ENCODE data around the gene SPINK7.
A peak's percentile ranks its signal among the peaks of the same experiment; 100 is the strongest.
"Not testable (repeated sequence)": the region's sequence is repeated elsewhere in the genome, so short reads cannot be mapped to it uniquely, and the experiment has no call there.

SPINK7 gene

GRCh38 chr5:148312153-148312552 lies at the start of gene SPINK7:
Gene SPINK7, plus strand, starts transcription at chr5:148312423. Its CDS starts 61 bp downstream, at chr5:148312484.
- no peak for DNase-seq

DNA sequence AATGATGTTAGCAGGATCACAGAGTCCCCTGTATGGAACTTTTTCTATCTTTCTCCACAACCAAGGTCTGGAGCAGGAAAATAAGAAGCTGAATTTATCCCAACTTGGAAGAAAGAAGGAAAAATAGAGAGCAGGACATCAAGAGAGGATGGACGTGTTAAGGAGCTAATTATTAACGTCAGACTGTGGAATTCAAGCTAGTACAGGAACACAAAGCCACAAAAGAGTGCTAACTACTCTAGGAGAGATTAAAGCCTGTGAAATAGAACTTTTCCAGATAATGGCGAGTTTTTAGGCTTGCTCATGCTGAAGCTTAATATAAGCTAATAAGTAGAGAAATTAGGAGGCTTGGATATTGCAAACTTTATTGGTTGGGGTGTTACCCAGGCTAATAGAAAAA lies 44.3 kb upstream of the SPINK7 start:
- peak; percentile 55 for DNase-seq

- DNase-seq, result peak; percentile 51
Measured at GRCh38 chr5:148268566-148268965, 43.7 kb upstream of the SPINK7 start, which contains the start of gene SPINK13. Gene SPINK13, plus strand, starts transcription at chr5:148268794. Its CDS starts 1,279 bp downstream, at chr5:148270073.

DNA sequence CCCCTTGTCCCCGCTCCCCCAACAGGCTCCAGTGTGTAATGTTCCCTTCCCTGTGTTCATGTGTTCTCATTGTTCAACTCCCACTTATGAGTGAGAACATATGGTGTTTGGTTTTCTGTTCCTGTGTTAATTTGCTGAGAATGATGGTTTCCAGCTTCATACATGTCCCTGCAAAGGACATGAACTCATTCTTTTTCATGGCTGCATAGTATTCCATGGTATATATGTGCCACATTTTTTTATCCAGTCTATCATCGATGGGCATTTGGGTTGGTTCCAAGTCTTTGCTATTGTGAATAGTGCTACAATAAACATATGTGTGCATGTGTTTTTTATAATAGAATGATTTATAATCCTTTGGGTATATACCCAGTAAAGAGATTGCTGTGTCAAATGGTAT lies 37.1 kb upstream of the SPINK7 start:
- DNase-seq, result not testable (repeated sequence)

GRCh38 chr5:148280893-148281292 lies 31.3 kb upstream of the SPINK7 start:
- peak; percentile 5 for DNase-seq

DNA sequence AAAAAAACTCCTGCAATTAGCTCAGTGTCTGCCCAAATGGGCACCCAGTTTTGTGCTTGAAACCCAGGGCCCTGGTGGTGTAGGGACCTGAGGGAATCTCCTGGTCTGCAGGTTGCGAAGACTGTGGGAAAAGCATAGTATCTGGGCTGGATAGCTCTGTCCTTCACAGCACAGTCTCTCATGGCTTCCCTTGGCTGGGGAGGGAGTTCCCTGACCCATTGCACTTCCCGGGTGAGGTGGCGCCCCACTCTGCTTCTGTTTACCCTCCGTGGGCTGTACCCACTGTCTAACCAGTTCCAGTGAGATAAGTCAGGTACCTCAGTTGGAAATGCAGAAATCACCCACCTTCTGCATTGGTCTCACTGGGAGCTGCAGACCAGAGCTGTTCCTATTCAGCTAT lies 30.9 kb upstream of the SPINK7 start:
- DNase-seq, result not testable (repeated sequence)

DNA sequence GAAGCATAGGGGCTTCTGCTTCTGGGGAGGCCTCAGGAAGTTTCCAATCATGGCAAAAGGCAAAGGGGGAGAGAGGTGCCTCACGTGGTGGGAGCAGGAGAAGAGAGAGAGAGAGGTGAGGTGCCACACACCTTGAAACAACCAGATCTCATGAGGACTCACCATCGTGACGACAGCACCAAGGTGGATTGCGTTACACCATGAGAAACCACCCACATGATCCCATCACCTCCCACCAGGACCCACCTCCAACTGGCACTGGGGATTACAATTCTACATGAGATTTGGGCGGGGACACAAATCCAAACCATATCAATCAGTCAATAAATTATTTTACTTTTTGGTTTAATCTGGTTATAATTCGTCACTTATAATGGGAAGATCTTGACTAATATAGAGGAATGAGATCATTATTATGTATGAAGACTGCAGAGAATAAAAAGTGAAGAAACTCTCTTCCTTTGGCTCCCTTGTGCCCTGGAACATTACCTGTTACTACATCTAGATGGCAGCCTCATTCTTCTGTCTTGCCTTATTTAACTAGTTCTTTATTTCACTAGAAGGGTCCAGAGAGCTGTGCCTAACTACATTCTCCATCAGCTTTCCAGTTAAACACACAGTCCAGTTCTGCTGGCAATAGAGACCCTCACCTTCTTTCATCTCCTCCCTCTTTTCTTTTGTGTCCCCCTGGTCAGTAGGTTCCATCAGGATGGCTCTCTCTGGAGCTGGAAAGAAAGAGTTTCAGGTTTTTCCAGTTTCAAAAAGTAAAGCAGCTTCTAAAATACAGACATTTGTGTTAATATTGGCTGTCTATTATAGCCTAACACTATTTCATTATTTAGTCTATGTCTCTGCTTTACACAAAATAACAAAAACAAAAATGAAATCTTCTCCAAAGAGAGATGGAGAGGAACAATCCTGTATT lies 21.7 kb upstream of the SPINK7 start:
- DNase-seq, result peak; percentile 9

DNA sequence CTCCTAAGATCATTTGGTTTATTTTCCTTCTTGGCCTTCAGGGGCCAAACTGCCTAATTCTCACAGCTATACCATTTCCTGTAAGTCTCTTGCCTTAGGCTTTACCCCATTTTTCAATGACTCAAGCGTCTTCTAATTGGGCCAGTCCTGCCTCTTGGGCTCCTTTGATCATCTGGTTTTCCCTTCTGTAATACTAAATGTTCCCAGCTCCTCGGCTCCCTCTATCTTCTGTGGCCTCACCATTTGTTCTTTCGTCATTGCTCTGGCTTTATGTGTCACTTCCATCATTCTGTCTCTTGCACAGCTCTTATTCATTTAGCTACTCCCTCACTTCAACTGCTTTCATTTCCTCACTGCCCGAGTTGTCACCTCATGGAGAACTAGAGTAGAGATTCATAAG lies 14.5 kb upstream of the SPINK7 start:
- no peak for DNase-seq

DNA sequence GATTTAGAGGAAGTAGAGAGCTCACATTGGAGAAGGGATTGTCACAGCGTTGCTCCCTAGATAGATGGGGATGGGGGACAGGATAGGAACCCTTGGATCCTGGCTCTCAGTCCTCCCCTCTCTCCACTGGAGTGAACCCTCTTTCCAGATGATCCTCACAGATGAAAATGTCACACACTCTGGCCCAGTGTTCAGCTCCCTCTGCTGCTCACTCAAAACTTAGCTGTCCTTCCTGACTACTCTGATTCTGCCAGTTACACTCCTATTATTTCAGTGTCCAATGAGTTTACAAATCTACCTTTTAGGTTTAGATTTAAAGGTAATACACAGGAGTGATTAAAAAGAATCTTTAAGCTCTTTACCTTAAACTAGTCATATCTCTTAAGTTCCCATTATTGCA lies 5.8 kb upstream of the SPINK7 start:
- DNase-seq, result no peak

- no peak for DNase-seq
Measured at GRCh38 chr5:148309019-148309418, 3.2 kb upstream of the SPINK7 start.

- DNase-seq, result no peak
Measured at GRCh38 chr5:148309746-148310145, 2.5 kb upstream of the SPINK7 start.

DNA sequence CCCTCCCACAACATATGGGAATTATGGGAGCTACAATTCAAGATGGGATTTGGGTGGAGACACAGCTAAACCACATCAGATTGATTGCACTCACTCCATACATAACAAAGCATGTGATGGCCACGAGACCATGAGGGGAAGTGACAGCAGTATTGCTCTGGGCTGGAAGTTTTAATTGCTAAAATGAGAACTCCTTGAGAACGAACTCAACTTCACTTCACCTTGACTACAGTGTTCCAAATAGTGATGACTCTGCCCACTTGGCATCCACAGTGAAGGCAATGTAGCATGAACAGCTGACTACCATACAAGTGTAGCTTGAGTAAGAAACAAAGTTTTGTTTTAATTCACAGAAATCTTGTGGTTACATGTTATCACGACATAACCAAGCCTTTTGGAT lies 739 bp upstream of the SPINK7 start:
- DNase-seq, result peak; percentile 7

- no peak for DNase-seq
Measured at GRCh38 chr5:148314187-148314586, 2.0 kb downstream of the SPINK7 start.

DNA sequence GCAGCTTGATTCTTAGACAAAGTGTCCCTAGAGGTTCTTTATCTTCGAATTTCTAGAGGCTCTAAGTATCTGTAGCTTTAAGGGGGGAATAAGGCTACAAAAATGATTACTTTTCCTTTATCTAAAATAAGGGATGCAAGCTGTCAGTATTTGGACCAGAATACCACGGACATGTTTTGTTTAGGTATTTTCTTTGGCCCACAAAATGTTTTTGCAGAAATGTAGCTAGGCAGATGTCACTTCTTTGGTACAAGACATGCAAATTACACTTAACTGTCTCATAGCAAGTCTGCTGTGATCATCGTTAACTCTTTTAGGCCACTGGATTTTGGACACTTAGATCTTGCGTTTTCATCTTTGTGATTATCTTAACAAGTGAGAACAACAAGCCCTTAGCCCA lies 2.5 kb downstream of the SPINK7 start:
- no peak for DNase-seq

DNA sequence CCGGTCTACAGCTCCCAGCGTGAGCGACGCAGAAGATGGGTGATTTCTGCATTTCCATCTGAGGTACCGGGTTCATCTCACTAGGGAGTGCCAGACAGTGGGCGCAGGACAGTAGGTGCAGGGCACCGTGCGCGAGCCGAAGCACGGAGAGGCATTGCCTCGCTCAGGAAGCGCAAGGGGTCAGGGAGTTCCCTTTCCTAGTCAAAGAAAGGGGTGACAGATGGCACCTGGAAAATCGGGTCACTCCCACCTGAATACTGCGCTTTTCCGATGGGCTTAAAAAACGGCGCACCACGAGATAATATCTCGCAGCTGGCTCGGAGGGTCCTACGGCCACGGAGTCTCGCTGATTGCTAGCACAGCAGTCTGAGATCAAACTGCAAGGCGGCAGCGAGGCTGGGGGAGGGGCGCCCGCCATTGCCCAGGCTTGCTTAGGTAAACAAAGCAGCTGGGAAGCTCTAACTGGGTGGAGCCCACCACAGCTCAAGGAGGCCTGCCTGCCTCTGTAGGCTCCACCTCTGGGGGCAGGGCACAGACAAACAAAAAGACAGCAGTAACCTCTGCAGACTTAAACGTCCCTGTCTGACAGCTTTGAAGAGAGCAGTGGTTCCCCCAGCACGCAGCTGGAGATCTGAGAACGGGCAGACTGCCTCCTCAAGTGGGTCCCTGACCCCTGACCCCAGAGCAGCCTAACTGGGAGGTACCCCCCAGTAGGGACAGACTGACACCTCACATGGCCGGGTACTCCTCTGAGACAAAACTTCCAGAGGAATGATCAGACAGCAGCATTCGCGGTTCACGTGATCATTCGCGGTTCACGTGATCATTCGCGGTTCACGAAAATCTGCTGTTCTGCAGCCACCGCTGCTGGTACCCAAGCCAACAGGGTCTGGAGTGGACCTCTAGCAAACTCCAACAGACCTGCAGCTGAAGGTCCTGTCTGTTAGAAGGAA lies 8.1 kb downstream of the SPINK7 start:
- not testable (repeated sequence) for DNase-seq

GRCh38 chr5:148333262-148333849 lies 21.1 kb downstream of the SPINK7 start:
- no peak for DNase-seq

GRCh38 chr5:148335259-148335658 lies 23.0 kb downstream of the SPINK7 start, which contains the start of gene SPINK9:
Gene SPINK9, plus strand, starts transcription at chr5:148335559. Its CDS starts 55 bp downstream, at chr5:148335614.
- DNase-seq, result no peak

- DNase-seq, result no peak
Measured at GRCh38 chr5:148336704-148337435, 24.6 kb downstream of the SPINK7 start.

GRCh38 chr5:148342371-148343045 lies 30.3 kb downstream of the SPINK7 start:
- DNase-seq, result no peak

- DNase-seq, result no peak
Measured at GRCh38 chr5:148343046-148343407, 30.8 kb downstream of the SPINK7 start.
